PC-3 (cell line): Measurements from ENCODE around the gene TNRC6B.

Experiments used
- EZH2 ChIP-seq: fragments of 300-600 bp; sonication (generic); IDR thresholded peaks from one replicate; pipeline ENCODE4 v1.6.1; 2017; ENCODE audit warnings: antibody characterized with exemption, mild to moderate bottlenecking, low read length; ENCODE audit not compliant: unreplicated experiment
- TF ChIP-seq, protein P1 (sequence below): fragments of 300-600 bp; sonication (generic); conservative IDR thresholded peaks from 2 replicates; pipeline ENCODE4 v1.5.1; 2017; ENCODE audit warnings: antibody characterized with exemption, low read depth, mild to moderate bottlenecking, low read length

DNA sequence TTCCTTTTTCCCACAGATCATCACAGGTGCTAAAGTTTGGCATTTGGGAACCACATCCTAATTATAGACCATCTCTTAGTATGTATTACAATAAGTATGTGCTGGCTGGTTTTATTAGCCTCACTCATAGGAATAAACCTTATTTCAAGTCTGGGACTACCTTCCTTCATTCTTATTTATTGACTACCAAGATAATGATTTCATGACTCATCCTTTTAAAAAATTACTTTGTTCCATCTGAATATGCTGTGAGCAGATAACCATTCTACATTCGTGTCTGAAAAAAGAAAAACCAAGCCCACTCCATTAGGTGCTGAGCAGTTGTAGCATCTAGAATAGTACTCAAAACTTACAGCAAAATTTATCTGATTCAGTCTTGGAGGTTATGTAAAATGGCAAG lies 12.3 kb downstream of the TNRC6B start:
- TF ChIP-seq, protein P1, sequence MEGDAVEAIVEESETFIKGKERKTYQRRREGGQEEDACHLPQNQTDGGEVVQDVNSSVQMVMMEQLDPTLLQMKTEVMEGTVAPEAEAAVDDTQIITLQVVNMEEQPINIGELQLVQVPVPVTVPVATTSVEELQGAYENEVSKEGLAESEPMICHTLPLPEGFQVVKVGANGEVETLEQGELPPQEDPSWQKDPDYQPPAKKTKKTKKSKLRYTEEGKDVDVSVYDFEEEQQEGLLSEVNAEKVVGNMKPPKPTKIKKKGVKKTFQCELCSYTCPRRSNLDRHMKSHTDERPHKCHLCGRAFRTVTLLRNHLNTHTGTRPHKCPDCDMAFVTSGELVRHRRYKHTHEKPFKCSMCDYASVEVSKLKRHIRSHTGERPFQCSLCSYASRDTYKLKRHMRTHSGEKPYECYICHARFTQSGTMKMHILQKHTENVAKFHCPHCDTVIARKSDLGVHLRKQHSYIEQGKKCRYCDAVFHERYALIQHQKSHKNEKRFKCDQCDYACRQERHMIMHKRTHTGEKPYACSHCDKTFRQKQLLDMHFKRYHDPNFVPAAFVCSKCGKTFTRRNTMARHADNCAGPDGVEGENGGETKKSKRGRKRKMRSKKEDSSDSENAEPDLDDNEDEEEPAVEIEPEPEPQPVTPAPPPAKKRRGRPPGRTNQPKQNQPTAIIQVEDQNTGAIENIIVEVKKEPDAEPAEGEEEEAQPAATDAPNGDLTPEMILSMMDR, result no peak
- TF ChIP-seq EZH2, result no peak
